RWPE1 (cell line): ENCODE data around the gene ANKRD13A.
"Not testable (repeated sequence)": the region's sequence is repeated elsewhere in the genome, so short reads cannot be mapped to it uniquely, and the experiment has no call there.

ENCODE experiments used
- CTCF ChIA-PET: fragments of 350-600 bp; sonication (Branson Sonifier 250); formaldehyde crosslinking; extraction: SDS; loops from one replicate; lab custom pipeline; 2021; lab: Yijun Ruan, JAX
- POLR2A ChIA-PET: fragments of 400-600 bp; formaldehyde crosslinking; extraction: SDS; loops from one replicate; lab custom pipeline; 2020; ENCODE audit warnings: antibody characterized with exemption; ENCODE audit not compliant: low non-redundant PET; lab: Yijun Ruan, JAX
- DNase-seq: peaks from one replicate; pipeline ENCODE4 v3.0.0; 2012; ENCODE audit warnings: low spot score
- H3K27ac ChIP-seq: fragments of 450-650 bp; 2 replicates; pipeline ENCODE4 v1.5.1; 2017
- TF ChIP-seq, protein P1 (sequence below): fragments of 450-650 bp; conservative IDR thresholded peaks from 2 replicates; pipeline ENCODE4 v1.5.1; 2017; ENCODE audit warnings: low read depth, mild to moderate bottlenecking

Gene ANKRD13A

GRCh38 chr12:110038741-110039084 is 39.5 kb downstream of the ANKRD13A start:
- H3K27ac ChIP-seq, result no peak overlapping the region
- ChIA-PET POLR2A (no interaction called here), CTCF (interaction anchor here (0.6 kb wide), 1 partner anchor 567 kb away, joined by 4 read pairs; no protein-coding TSS in a partner anchor)

GRCh38 chr12:110039085-110039807 is 40.0 kb downstream of the ANKRD13A start:
- peak overlapping the region; percentile 88 for H3K27ac ChIP-seq
- DNase-seq, result peak; percentile 88
- TF ChIP-seq, protein P1, sequence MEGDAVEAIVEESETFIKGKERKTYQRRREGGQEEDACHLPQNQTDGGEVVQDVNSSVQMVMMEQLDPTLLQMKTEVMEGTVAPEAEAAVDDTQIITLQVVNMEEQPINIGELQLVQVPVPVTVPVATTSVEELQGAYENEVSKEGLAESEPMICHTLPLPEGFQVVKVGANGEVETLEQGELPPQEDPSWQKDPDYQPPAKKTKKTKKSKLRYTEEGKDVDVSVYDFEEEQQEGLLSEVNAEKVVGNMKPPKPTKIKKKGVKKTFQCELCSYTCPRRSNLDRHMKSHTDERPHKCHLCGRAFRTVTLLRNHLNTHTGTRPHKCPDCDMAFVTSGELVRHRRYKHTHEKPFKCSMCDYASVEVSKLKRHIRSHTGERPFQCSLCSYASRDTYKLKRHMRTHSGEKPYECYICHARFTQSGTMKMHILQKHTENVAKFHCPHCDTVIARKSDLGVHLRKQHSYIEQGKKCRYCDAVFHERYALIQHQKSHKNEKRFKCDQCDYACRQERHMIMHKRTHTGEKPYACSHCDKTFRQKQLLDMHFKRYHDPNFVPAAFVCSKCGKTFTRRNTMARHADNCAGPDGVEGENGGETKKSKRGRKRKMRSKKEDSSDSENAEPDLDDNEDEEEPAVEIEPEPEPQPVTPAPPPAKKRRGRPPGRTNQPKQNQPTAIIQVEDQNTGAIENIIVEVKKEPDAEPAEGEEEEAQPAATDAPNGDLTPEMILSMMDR, result no peak
- CTCF ChIA-PET, result interaction anchor here (0.5 kb wide), 1 partner anchor 35 kb away, joined by 3 read pairs; no protein-coding TSS in a partner anchor
- POLR2A ChIA-PET, result interaction anchor here (0.6 kb wide), 1 partner anchor 223 kb away, joined by 5 read pairs; no protein-coding TSS in a partner anchor

More at GRCh38 chr12:110038741-110039084, 39.5 kb downstream of the ANKRD13A start:
- DNase-seq, result no peak
- TF ChIP-seq, protein P1, result no peak

DNA sequence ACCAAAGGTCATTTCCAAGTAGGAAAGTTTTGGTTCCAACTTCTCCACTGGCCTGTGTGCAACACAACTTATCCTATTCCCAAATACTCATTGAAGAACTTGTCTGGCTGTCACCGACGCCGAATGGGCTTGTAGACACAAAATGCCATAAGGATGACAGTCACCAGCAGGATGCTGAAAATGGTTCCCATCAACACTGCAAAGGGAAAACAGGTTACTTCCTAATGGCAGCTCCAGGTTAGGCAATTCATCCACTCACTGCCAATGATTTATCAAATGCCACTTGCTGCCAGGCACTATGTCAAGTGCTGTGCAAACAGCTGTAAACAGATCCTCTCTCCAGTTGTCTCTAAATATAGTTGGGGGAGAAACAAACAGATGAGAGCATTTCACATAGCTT is 43.0 kb downstream of the ANKRD13A start:
- TF ChIP-seq, protein P1, result no peak
- ChIA-PET CTCF (no interaction called here), POLR2A (no interaction called here)
- H3K27ac ChIP-seq, result no peak overlapping the region
- no peak for DNase-seq

DNA sequence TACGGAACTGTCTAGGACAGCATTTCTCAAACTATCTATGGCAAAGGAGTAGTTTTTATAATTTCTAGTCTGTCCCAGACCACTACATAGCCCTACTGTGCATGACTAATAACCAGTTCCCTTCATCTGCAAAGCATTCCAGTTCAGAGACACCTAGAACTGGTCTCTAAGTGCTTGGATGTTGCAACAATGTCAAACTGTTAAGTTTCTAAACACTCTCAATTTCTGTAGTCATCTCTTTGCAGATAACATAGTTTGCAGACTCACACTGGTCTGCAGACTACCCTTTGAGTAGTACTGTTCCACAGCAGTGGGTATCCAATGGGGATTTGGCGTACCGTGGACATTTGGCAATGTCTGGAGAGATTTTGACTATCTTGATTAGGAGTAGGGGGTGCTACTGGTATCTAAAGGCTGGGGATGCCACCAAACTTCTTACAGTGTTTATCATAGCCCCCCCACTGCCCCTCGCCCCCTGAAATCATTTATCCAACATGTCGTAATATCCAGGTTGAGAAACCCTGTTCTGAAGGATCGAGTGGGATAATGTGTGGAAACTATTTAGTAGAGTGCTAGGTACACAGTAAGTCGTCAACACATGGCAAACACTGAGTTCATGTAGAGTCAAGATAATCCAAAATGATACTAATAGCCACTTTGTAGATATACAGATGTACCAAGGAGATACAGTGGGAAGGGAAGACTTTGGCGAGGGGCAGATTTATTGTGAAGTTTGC is 47.4 kb downstream of the ANKRD13A start:
- H3K27ac ChIP-seq, result no peak overlapping the region
- no peak for DNase-seq
- POLR2A ChIA-PET, result no interaction called here
- TF ChIP-seq, protein P1, result no peak
- CTCF ChIA-PET, result no interaction called here

DNA sequence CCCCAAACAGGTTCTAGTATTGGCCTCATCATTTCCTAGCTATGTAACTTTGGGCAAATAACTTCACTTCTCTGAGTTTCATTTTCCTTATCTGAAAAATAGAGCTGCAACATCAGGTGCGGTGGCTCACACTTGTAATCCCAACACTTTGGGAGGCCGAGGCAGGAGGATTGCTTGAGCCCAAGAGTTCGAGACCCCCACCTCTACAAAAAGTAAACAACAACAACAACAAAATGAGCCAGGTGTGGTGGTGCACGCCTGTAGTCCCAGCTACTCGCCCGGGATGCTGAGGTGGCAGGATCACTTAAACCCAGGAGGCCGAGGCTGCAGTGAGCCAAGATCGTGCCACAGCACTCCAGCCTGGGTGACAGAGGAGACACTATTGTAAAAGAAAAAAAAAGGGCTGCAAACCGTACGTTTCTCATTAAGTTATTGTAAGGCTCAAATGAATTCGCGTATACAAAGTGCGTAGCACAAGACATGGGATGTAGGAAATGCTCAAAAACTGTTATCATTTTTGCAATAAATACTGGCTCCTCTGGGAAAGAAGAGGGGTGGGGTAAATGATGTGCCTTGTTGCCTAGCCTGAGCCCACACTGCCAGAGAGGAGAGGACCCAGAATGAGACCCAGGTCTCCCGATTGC is 48.2 kb downstream of the ANKRD13A start:
- TF ChIP-seq, protein P1, result no peak
- POLR2A ChIA-PET, result no interaction called here
- CTCF ChIA-PET, result no interaction called here
- peak overlapping the region; percentile 70 for H3K27ac ChIP-seq
- no peak for DNase-seq

- peak within 1 kb of the TSS; percentile 70 for H3K27ac ChIP-seq
- peak; percentile 91 for DNase-seq
- ChIA-PET POLR2A (no interaction called here), CTCF (no interaction called here)
- TF ChIP-seq, protein P1, result no peak
These were observed 49.2 kb downstream of the ANKRD13A start, which contains the start of gene C12orf76 for GRCh38 chr12:110048242-110049027. Gene C12orf76 (minus strand): TSS chr12:110048522. CDS start chr12:110048495, 27 bp downstream.

DNA sequence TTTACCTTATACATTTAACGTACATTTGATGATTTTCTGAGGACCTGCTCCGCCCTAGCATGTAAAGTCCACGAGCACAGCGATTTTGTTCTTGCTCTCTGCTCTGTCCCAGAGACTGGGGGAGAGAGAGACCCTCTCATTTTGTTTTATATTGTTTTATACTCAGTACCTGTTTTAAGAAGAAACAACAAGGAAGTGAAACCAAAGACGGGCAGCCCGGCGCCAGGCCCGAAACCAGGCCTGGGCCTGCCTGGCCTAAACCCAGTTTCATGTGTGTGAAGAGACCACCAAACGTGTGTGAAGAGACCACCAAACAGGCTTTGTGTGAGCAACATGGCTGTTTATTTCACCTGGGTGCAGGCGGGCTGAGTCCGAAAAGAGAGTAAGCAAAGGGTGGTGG is 49.8 kb downstream of the ANKRD13A start:
- POLR2A ChIA-PET, DNase-seq, CTCF ChIA-PET: not testable (repeated sequence)
- H3K27ac ChIP-seq, result 0 out of 2 replicates have a peak overlapping the region, but pooled peaks have one; percentile 28

GRCh38 chr12:110049666-110050065 is 50.4 kb downstream of the ANKRD13A start:
- CTCF ChIA-PET, DNase-seq, POLR2A ChIA-PET, H3K27ac ChIP-seq: not testable (repeated sequence)
